HG03558 (cell line): ENCODE data around the gene EVL.

Experiments
- ATAC-seq: cut with Tn5 transposase; IDR thresholded peaks from one replicate; pipeline ENCODE4 v1.9.1; 2021; ENCODE audit warnings: moderate number of reproducible peaks; ENCODE audit not compliant: unreplicated experiment; ENCODE audit errors: extremely low read depth

Gene EVL

DNA sequence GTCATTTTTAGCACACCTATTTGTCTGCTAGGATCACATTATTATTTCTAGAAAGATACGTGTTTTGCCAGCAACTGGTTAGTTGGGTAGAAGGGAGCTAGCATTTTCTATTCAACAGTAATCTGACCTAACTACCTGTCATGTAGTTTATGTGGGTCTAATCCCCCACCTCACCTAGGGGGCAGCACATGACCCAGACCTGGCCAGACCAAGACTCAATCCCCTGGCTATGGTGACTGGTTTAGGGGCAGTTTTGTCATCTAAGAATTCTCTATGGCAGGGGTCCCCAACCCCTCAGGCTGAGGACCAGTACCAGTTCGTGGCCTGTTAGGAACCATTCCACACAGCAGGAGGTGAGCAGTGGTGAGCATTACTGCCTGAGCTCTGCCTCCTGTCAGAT lies 29.5 kb upstream of the EVL start:
- no peak for ATAC-seq

DNA sequence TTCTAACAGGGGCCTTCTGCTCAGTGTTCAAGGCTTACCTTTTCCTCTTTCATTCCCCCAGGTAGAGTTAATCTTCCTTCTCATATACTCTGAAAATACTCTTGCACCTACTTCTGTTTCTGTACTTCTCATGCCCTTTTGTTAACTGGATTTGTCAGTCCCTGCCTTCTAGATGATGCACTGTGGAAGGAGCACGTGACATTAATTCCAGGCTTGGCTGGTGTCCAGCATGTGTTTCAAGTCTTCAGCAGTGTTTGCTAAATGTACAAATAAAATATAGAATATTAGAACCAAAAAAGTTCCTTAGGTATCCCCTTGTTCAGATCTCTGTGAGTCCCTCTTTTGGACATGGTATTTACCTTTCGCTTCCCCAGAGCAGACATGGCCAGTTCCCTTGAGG lies 27.9 kb upstream of the EVL start:
- no peak for ATAC-seq

DNA sequence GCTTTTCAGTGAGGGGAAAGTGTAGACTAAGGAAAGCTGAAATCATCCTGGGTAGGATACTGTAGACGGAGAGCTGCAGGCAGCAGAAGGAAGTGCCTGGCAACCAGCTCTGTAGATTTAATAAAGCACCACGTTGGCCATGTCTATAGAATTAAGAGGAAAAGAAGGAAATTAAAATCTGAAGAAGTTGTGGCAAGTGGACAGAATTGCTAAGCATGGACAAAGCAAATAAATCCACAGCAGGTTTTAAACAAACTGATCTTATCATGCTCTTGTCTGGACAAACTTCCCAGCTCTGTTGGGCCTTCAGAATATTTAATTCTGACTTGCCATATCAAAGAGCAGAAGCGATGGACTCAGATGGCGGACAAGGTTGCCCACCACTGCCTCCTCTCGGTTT lies 27.2 kb upstream of the EVL start:
- no peak for ATAC-seq

DNA sequence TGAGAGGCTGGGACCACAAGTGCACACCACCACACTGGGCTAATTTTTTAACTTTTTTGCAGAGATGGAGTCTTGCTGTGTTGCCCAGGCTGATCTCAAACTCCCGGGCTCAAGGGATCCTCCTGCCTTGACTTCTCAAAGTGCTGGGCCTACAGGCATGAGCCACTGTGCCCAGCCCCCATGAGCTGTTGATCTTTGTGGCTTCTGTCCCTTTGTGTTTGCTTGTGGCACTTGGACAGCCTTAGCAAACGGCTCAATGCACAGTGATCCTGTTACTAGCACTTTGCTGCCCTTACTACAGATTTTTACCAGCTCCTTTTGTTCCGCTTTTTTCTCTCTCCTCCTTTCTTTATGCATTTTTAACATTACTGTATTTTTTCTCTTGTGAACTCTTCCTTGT lies 25.3 kb upstream of the EVL start:
- ATAC-seq = no peak

DNA sequence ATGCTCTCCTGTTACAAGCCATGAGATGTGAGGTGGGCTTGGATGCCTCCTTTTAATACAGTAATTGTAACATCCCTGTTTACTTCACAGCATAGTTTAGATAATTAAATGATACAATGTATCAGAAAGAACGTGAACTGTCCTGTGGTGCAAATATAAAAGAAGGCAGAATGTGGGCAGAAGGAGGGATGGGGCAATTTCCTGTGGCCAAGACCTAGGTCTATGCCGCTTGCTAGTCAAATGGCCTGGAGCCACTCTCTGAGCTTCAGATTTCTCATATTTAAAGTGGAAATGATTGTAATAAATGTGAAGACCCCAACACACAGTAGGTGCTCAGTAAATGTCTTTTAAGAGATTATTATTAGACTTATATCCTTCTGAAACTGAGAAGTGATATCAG lies 24.0 kb upstream of the EVL start:
- ATAC-seq = no peak

DNA sequence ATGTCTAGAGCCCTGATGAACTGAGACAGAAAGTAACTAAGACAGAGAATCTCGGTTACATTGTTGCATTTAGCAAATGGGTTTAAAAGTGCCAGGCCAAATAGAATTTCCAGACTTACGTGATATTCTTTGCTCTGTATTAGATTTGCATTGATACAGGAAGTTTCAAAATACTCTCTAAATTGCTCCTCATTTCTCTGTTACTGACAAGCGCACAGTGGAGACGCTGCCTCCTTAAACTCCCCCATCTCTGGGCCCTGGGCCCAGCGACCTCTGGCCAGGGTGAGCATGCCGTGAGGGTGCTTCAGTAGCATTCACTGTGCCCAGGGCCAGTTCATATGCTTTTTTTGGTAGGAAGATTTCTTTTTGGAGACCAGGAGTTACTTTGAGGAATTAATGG lies 22.9 kb upstream of the EVL start:
- no peak for ATAC-seq

DNA sequence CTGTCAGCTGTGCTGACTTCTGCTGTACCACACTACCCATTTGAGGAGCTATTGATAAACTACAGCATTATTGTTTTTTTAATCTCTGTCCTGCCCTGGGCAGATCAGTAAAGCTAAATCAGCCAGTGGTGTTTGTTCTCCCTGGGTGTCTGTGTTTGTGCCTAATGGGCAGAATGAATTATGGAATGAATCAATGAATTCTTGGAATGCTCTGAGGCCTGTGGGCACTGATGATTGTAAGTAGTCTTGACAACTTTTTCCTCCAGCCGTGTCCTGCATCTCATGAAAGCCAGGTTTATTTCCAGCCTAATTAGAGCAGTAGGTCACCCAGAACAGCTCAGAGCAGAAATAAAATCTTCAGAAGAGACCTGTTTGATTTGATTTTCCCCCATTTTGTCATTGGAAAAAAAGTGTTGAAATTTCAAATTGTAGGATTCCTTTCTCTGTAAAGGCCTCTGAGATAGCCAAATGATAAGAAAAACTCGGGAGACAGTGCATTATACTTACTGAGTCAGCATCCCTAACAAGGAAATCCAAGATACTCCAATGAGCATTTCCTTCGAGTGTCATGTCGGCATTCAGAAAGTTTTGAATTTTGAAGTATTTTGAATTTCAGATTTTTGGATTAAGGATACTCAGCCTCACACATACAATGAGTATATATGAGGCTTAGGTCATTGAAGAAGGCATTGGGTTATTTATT lies 19.4 kb upstream of the EVL start:
- ATAC-seq = no peak

DNA sequence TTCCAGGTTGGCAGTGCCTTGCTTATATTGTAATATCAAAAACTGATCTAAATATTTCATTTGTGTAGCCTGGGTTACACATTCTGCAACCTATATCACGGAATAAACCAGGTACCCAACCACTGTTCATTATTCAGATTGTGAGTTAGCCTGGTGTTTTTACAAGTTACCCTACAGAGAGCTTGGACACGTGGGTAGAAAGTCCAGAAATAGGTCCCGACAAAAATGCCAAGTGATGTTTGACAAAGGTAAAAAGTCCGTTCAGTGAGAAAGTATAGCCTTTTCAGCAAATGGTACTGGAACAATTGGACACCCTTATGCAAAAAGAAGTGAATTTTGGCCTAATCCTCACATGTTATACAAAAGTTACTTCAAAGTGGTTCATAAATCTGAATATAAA lies 17.6 kb upstream of the EVL start:
- ATAC-seq = no peak

DNA sequence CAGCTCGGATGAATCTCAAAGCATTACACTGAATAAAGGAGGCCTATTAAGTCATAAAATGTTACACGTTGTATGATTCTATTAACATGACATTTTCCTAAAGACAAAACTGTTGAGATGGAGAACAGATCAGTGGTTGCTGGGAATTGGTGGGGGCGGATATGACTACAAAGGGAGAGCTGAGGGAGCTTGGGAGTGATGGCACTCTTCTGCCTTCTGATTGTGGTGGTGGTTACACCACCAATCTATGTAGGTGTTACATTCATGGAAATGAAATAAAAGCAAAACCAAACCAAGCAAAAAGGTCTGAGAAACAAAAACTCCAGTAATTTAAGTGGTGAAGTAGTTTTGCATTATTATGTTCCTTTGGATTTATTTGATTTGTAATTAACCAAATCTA lies 16.4 kb upstream of the EVL start:
- ATAC-seq = no peak

DNA sequence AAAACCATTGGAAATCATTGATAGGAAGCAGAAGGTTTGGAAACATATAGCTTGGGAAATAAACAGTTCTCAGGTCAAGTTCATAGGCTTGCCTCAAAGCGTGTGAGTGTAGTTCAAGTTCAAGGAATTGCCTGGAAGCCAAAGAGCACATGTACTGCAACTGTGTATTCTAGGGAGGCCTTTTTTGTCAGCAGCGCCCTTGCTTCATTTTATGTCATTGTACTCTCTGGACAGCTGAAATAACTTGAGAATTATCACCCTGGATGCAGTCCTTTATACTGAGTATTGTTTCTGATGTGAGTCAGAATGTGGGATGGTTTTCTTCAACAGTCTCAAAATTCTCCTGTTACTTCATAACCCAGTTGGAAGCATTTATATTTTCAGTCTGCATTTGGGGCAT lies 16.0 kb upstream of the EVL start:
- no peak for ATAC-seq

DNA sequence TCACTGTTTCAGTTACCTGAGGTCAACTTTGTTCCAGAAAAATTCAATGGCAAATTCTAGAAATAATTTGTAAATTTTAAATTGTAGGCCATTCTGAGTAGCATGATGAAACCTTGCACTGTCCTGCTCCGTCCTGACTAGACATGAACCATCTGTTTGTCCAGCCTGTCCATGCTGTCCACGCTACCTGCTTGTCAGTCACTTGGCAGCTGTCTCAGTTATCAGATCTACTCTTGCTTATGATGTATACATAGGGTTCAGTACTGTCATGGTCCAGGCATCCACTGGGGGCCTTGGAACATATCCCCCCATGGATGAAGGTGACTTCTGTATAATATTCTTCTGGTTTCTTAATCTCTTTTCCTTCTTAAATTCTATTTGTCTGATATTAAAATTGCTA lies 14.1 kb upstream of the EVL start:
- no peak for ATAC-seq

DNA sequence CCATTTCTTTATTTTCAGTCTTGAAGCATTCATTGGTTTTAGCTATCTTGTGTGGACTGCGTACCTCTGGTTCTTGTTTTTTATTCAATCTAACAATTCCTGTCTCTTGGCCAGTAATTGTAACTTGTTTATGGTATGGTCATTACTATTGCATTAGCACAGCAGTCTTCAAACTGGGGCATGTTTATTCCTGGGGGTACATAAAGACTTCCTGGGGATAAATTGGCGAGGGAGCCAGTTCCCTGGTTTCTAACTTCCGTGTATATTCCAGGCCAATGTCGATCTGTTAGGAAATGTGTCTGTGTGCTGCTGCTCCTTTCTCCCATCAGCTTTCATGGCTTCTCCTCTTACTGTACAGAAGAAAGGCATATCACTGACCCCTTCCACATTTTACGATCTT lies 13.7 kb upstream of the EVL start:
- no peak for ATAC-seq

DNA sequence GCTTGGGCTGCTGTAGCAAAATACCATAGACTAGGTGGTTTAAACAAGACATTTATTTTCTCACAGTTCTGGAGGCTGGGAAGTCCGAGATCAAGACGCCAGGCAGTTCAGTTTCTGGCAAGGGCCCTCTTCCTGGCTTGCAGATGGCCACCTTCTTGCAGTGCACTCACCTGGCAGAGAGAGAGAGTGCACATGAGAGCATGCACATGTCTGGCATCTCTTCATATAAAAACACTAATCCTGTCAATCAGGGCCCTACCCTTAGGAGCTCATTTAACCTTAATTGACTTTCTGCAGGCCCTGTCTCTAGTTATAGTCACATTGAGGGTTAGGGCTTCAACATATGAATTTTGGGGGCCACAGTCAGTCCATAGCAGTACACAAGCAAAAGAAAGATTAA lies 12.4 kb upstream of the EVL start:
- ATAC-seq = no peak

DNA sequence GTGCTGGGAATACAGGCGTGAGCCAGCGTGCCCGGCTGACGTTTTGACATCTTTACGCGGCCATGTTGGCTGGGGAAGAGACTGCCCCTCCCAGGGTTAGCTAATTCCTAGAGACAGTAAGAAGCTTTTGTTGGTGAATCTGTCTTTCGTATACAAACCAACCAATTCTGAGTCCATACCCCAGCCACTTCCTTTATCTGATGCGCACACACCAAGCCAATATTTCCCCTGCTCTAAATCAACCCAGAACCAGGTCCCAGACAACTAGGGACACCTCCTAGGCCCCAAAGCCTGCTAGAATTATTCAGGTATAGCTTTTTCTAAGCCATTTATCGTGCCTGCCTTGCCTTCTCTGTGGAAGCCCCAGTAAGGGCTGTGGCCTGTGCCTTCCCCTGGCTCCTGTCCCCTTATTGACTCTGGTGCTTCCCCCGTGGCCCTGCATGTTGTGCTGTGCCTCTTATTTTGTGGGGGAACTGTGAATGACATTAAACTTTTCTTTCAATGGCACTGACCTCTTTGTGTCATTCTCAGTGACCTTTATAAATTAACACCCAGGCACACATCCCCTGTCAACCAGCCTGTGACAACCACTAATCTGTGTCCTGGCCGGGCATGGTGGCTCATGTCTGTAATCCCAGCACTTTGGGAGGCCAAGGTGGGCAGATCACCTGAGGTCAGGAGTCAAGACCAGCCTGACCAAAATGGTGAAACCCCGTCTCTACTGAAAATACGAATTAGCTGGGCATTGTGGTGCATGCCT lies 10.7 kb upstream of the EVL start:
- ATAC-seq = no peak

DNA sequence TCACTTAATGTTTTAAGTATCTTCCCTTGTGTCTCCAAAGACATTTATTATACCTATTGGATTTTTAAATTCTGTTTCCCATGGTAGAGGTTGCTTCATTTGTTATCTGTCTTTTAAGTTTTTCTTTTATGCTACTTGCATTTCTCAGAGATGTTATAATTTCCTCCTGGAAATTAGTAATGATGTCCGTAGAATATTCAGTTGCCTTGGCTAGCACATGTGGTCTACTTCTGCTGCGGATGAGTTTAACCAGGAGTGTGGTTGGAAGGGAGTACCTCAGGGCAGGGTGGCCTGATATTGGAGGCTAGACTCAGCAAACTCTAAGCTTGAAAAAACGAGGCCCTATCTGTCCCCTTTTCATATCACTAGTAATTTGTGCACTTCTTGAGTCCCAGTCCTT lies 8.8 kb upstream of the EVL start:
- ATAC-seq = no peak

DNA sequence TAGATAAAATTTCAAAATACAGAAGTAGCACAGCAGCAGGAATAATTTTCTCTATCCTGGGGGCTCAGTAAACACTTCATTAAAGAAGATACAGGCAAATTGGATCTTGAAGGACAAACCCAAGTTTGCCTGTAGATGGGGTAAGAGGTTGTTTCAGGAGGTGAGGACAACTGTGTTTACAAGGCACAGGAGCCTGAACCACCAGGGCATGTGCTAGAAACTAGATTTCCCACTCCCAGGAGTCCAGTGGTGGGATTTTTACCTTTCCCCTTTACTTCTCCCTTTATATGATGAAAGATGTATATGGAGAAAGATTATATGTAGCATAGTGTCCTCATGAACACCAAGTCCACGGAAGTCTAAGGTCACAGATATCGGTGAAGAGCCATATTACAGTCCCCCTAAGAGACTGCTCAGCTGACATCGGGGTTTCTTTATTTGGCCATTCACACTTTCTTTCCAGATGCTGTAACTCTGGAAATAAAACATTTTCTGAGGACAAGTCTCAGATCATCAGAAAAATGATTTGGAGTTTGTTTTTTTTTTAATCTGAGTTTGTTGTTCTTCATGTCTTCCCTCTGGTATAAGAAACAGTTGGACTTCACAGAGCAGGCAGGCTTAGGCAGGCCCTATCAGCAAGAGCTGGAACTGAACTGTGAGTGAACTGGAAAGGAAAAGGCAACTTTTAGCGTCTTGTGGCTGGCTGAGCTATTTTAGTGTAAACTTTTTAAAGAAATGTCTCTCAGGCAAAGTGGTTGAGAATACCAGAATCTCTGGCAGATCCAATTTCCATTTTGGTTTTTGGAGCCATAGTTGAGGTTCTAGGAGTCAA lies 8.0 kb upstream of the EVL start:
- ATAC-seq = no peak

DNA sequence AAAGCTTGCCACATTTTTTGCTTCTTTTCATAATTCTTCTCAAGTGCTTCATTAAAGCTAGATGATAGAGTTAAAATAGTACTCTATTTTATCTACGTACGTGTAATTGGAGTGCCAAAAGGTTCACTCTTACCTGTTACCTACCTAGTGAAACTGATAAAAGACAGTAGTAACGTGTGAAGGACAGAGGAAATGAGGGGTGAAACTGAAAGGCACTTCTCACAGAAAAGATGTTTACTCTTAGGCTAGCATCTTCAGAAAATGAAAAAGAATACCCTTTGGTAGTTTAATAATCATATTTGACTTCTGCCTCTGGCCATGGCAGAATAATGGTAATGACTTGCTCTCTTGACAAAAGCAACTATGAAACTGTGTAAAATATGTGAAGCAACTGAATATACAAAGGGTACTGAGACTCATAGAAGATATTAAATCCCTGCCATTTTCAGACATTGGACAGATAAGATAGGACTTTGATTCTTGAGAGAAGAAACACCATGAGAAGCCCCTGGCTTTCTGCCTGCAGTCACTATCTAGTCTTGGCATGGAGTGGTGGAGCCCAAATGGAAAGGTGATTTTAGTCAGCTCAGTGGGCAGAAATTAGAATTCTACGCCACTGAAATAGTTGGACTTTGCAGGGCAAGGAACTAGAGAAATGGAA lies 6.3 kb upstream of the EVL start:
- no peak for ATAC-seq

DNA sequence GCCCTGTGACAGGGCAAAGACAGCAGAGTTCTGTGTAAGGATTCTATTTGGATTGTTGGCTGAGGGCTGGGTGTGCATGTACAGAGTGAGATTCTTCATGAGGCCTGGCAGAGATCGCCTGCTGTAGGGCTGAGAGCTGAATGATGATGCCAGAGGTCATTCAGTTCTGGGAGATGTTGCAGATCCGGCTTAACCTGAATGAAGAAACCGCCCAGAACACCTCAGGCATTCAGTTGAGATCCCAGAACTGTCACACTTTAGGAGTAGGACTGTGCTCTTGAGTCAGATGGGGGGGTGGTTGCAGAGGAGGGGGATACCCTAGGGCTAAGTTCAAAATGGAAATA lies 5.8 kb upstream of the EVL start:
- no peak for ATAC-seq

DNA sequence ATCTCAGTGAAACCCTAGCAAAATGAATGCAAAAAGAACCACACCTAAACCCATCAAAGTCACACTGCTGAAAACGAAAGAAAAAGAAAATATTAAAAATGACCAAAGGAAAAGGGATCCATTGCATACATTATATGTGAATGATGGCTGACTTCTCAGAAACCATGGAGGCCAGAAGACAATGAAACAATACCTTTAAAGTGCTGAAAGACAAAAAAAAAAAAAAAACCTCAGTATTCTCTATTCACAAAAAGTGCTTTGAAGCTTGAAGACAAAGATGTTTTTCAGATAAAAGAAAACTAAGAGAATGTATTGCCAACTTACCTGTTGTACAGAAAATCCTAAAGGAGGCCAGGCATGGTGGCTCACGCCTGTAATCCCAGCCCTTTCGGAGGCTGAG lies 4.5 kb upstream of the EVL start:
- ATAC-seq = no peak

DNA sequence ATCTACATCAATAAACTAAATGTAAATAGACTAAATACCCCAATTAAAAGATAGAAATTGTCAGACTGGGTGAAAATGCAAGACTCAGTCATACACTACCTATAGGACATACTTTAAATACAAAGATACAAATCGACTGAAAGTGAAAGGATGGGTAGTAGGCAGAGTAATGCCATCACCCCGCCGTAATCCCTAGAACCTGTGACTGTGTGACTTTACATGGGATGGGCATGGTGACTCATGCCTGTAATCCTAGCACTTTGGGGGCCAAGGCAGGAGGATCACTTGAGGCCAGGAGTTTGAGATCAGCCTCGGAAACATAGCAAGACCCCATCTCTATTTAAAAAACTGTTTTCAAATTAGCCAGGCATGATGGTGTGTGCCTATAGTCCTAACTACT lies 2.6 kb upstream of the EVL start:
- ATAC-seq = no peak
